Measurements from ENCODE around the gene IFI44L.

The IFI44L gene

DNA sequence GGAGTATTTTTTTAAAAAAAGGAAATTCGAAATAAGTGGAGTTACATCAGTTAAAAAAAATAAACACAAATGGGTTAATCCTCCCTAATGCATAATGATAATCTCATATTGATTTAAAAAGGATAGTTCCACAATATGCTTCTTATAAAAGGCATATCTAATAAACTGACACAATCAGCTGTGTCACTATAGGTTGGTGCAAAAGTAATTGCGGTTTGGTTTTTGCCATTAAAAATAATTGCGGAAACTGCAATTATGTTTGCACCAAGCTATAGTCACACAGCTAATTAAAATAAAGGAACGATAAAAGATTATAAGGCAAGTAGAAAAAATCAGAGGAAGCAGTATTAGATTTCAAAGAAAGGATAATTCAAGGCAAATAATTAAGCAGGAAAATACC, 21.0 kb upstream of the IFI44L start:
- TF ChIP-seq, protein P1, sequence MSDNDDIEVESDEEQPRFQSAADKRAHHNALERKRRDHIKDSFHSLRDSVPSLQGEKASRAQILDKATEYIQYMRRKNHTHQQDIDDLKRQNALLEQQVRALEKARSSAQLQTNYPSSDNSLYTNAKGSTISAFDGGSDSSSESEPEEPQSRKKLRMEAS (IDR thresholded peaks at IDR 0.05; ENCODE audit: low read depth, low read length), result no peak
- TF ChIP-seq POLR2A (IDR thresholded peaks at IDR 0.05; ENCODE audit: extremely low read depth, insufficient read length) (no peak), MYC (IDR thresholded peaks at IDR 0.05; ENCODE audit: low read depth, low read length) (no peak)
- TF ChIP-seq, protein P2, sequence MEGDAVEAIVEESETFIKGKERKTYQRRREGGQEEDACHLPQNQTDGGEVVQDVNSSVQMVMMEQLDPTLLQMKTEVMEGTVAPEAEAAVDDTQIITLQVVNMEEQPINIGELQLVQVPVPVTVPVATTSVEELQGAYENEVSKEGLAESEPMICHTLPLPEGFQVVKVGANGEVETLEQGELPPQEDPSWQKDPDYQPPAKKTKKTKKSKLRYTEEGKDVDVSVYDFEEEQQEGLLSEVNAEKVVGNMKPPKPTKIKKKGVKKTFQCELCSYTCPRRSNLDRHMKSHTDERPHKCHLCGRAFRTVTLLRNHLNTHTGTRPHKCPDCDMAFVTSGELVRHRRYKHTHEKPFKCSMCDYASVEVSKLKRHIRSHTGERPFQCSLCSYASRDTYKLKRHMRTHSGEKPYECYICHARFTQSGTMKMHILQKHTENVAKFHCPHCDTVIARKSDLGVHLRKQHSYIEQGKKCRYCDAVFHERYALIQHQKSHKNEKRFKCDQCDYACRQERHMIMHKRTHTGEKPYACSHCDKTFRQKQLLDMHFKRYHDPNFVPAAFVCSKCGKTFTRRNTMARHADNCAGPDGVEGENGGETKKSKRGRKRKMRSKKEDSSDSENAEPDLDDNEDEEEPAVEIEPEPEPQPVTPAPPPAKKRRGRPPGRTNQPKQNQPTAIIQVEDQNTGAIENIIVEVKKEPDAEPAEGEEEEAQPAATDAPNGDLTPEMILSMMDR (IDR thresholded peaks at IDR 0.05; ENCODE audit: low read depth, low read length), result no peak
- H3K4me3 ChIP-seq (ENCODE audit: low read depth, low read length), result no peak overlapping the region
- no peak for DNase-seq (ENCODE audit: low read depth)

- TF ChIP-seq, protein P2 (IDR thresholded peaks at IDR 0.05; ENCODE audit: low read depth, low read length), result no peak
- no peak for TF ChIP-seq POLR2A (IDR thresholded peaks at IDR 0.05; ENCODE audit: extremely low read depth, insufficient read length)
- TF ChIP-seq MYC (IDR thresholded peaks at IDR 0.05; ENCODE audit: low read depth, low read length), result no peak
- TF ChIP-seq, protein P1 (IDR thresholded peaks at IDR 0.05; ENCODE audit: low read depth, low read length), result no peak
- no peak overlapping the region for H3K4me3 ChIP-seq (ENCODE audit: low read depth, low read length)
- DNase-seq (ENCODE audit: low read depth), result no peak
Observed at GRCh38 chr1:78601068-78601467, 19.2 kb upstream of the IFI44L start.

GRCh38 chr1:78603206-78603605, 17.0 kb upstream of the IFI44L start:
- TF ChIP-seq, protein P1 (IDR thresholded peaks at IDR 0.05; ENCODE audit: low read depth, low read length), result no peak
- TF ChIP-seq, protein P2 (IDR thresholded peaks at IDR 0.05; ENCODE audit: low read depth, low read length), result no peak
- TF ChIP-seq POLR2A (IDR thresholded peaks at IDR 0.05; ENCODE audit: extremely low read depth, insufficient read length) (no peak), MYC (IDR thresholded peaks at IDR 0.05; ENCODE audit: low read depth, low read length) (no peak)
- no peak overlapping the region for H3K4me3 ChIP-seq (ENCODE audit: low read depth, low read length)
- no peak for DNase-seq (ENCODE audit: low read depth)

DNA sequence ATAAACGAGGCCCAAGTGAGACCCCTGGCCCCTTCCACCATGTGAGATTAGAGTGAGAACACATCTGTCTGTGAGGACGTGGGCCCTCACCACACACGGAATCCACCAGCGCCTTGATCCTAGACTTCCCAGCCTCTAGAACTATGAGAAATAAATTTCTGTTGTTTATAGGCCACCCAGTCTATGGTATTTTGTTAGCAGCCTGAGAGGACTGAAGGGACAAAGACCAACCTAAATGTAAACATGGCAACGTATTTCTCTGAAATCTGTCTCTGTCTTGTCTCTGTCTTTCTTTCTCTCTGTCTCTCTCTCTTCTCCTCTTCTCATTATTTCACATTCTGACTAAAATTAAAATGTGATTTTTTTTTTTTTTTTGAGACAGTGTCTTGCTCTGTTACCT, 15.6 kb upstream of the IFI44L start:
- H3K4me3 ChIP-seq (ENCODE audit: low read depth, low read length), result no peak overlapping the region
- no peak for DNase-seq (ENCODE audit: low read depth)
- TF ChIP-seq, protein P1 (IDR thresholded peaks at IDR 0.05; ENCODE audit: low read depth, low read length), result no peak
- TF ChIP-seq, protein P2 (IDR thresholded peaks at IDR 0.05; ENCODE audit: low read depth, low read length), result no peak
- TF ChIP-seq POLR2A (IDR thresholded peaks at IDR 0.05; ENCODE audit: extremely low read depth, insufficient read length), result no peak
- TF ChIP-seq MYC (IDR thresholded peaks at IDR 0.05; ENCODE audit: low read depth, low read length), result no peak

DNA sequence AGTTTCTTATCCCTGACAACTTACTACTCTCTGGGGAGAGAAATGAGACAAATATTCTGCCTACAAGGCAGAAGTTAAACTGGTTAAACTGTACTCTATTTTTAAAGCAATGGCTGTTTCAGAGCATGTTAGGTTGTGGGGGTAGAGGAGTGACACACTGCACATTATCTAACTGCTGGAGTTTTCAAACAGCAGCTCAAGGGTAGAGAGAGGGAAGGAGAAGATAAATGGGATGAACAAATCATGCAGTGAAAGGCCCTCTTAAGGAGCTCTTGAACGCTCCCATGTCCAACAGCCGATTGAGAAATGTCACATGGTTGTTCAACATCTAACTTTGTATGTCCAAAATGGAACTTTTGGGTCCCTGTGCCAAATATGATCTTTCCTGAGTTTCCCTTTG, 14.0 kb upstream of the IFI44L start:
- no peak overlapping the region for H3K4me3 ChIP-seq (ENCODE audit: low read depth, low read length)
- TF ChIP-seq, protein P1 (IDR thresholded peaks at IDR 0.05; ENCODE audit: low read depth, low read length), result no peak
- TF ChIP-seq POLR2A (IDR thresholded peaks at IDR 0.05; ENCODE audit: extremely low read depth, insufficient read length) (no peak), MYC (IDR thresholded peaks at IDR 0.05; ENCODE audit: low read depth, low read length) (no peak)
- TF ChIP-seq, protein P2 (IDR thresholded peaks at IDR 0.05; ENCODE audit: low read depth, low read length), result no peak

More for the DNA sequence above, 14.0 kb upstream of the IFI44L start:
- DNase-seq (ENCODE audit: low read depth), result no peak
